IMR-90 (cell line): ENCODE data around the gene RHEX. TPM values are rescaled to one million over a fixed set of nuclear protein-coding genes. Genes with fewer than 3 reads are reported as not detected.

Source experiments
- ATAC-seq: fragments of 200-7000 bp; cut with Tn5 transposase; 2 replicates; pipeline ENCODE4 v1.9.1; 2020; ENCODE audit warnings: low read depth, mild to moderate bottlenecking, moderate library complexity
- BruUV-seq: library from RNA; stranded (reverse); fragments of 400-500 nt; replicated peaks from 2 replicates; lab custom pipeline; 2021; lab: Mats Ljungman, UMichigan
- CTCF ChIA-PET: fragments of 300-600 bp; formaldehyde crosslinking; extraction: SDS; loops from one replicate; lab custom pipeline; 2021; ENCODE audit warnings: antibody characterized with exemption; lab: Yijun Ruan, JAX
- POLR2A ChIA-PET: fragments of 300-600 bp; sonication (Branson Sonifier 250); formaldehyde crosslinking; loops from one replicate; lab custom pipeline; 2022; ENCODE audit warnings: antibody characterized with exemption; ENCODE audit not compliant: unreplicated experiment; lab: Charles Lee
- DNase-seq: peaks from one replicate; pipeline ENCODE4 v3.0.0; 2013
- H2AFZ ChIP-seq: replicated peaks from 2 replicates; pipeline ENCODE3; 2013; ENCODE audit warnings: low read length, mild to moderate bottlenecking; ENCODE audit not compliant: poor library complexity
- H2AK5ac ChIP-seq: 2 replicates; pipeline ENCODE4 v1.6.1; 2013; ENCODE audit warnings: low read depth, low read length, inconsistent platforms
- H2AK9ac ChIP-seq: replicated peaks from 2 replicates; pipeline ENCODE3; 2013; ENCODE audit warnings: mild to moderate bottlenecking, low read depth, low read length, moderate library complexity; ENCODE audit not compliant: poor library complexity
- H2BK120ac ChIP-seq: 2 replicates; pipeline ENCODE4 v1.6.1; 2013; ENCODE audit warnings: low read depth, low read length, inconsistent platforms
- H2BK15ac ChIP-seq: 3 replicates; pipeline ENCODE4 v1.6.1; 2013; ENCODE audit warnings: low read depth, low read length, inconsistent platforms
- H2BK20ac ChIP-seq: 2 replicates; pipeline ENCODE4 v1.6.1; 2013; ENCODE audit warnings: low read depth, mild to moderate bottlenecking, inconsistent platforms, low read length, moderate library complexity
- H2BK5ac ChIP-seq: 2 replicates; pipeline ENCODE4 v1.6.1; 2013; ENCODE audit warnings: mild to moderate bottlenecking, low read depth, low read length, inconsistent platforms; ENCODE audit not compliant: poor library complexity, severe bottlenecking
- H3K14ac ChIP-seq: replicated peaks from 2 replicates; pipeline ENCODE4 v1.6.1; 2013; ENCODE audit warnings: low read depth, low read length, inconsistent platforms
- H3K18ac ChIP-seq: 2 replicates; pipeline ENCODE4 v1.6.1; 2013; ENCODE audit warnings: low read depth, low read length, control low read depth
- H3K23ac ChIP-seq: 2 replicates; pipeline ENCODE4 v1.6.1; 2013; ENCODE audit warnings: low read depth, low read length, inconsistent platforms
- H3K27ac ChIP-seq: 2 replicates; pipeline ENCODE4 v1.5.1; 2013; ENCODE audit warnings: mild to moderate bottlenecking, control low read depth, low read length; ENCODE audit not compliant: insufficient read depth
- H3K27me3 ChIP-seq: 2 replicates; pipeline ENCODE4 v1.6.1; 2013; ENCODE audit warnings: low read length; ENCODE audit not compliant: control insufficient read depth, insufficient read depth
- H3K36me3 ChIP-seq: 2 replicates; pipeline ENCODE4 v1.6.1; 2013; ENCODE audit warnings: low read length, mixed read lengths; ENCODE audit not compliant: control insufficient read depth, insufficient read depth
- H3K4ac ChIP-seq: 2 replicates; pipeline ENCODE4 v1.6.1; 2013; ENCODE audit warnings: low read depth, low read length, inconsistent platforms
- H3K4me1 ChIP-seq: 2 replicates; pipeline ENCODE4 v1.6.1; 2013; ENCODE audit warnings: low read length, mixed read lengths; ENCODE audit not compliant: control insufficient read depth, insufficient read depth
- H3K4me2 ChIP-seq: 2 replicates; pipeline ENCODE4 v1.6.1; 2013; ENCODE audit warnings: low read depth, mild to moderate bottlenecking, control low read depth, low read length, moderate library complexity
- H3K4me3 ChIP-seq: 2 replicates; pipeline ENCODE4 v1.5.1; 2013; ENCODE audit warnings: low read depth, mild to moderate bottlenecking, control low read depth, low read length, moderate library complexity; ENCODE audit not compliant: insufficient read depth
- H3K56ac ChIP-seq: 2 replicates; pipeline ENCODE4 v1.6.1; 2013; ENCODE audit warnings: low read length, inconsistent platforms; ENCODE audit not compliant: insufficient read depth; ENCODE audit errors: extremely low read depth
- H3K79me1 ChIP-seq, 2 experiments: 2 replicates each; pipeline ENCODE4 v1.6.1; 2013; ENCODE audit warnings: low read length in 2 of 2, inconsistent platforms in 1 of 2, low read depth in 1 of 2
- H3K9ac ChIP-seq: 2 replicates; pipeline ENCODE4 v1.6.1; 2013; ENCODE audit warnings: low read depth, low read length, control low read depth
- H3K9me1 ChIP-seq: 2 replicates; pipeline ENCODE4 v1.6.1; 2013; ENCODE audit warnings: low read length, inconsistent platforms; ENCODE audit not compliant: insufficient read depth
- H3K9me3 ChIP-seq: 2 replicates; pipeline ENCODE4 v1.6.1; 2013; ENCODE audit warnings: low read length; ENCODE audit not compliant: control insufficient read depth, insufficient read depth
- H4K20me1 ChIP-seq: 2 replicates; pipeline ENCODE4 v1.6.1; 2013; ENCODE audit warnings: low read length, inconsistent platforms; ENCODE audit not compliant: insufficient read depth
- H4K5ac ChIP-seq: 2 replicates; pipeline ENCODE4 v1.6.1; 2013; ENCODE audit warnings: mild to moderate bottlenecking, low read depth, low read length, control low read depth
- H4K8ac ChIP-seq, 2 experiments: 2 replicates each; pipeline ENCODE4 v1.6.1; 2013; ENCODE audit warnings: low read depth in 2 of 2, low read length in 2 of 2, control low read depth in 1 of 2, inconsistent platforms in 1 of 2
- H4K91ac ChIP-seq: 2 replicates; pipeline ENCODE4 v1.6.1; 2013; ENCODE audit warnings: low read depth, low read length, inconsistent platforms; ENCODE audit not compliant: insufficient read depth
- BHLHE40 ChIP-seq: fragments of 150-350 bp; IDR thresholded peaks from 2 replicates; pipeline ENCODE4 v1.6.1; 2016; ENCODE audit warnings: mild to moderate bottlenecking, low read depth, low read length
- CEBPB ChIP-seq: IDR thresholded peaks from 2 replicates; pipeline ENCODE4 v1.6.1; 2012; ENCODE audit warnings: low read depth, low read length, improper control_type of control experiment
- FOS ChIP-seq: fragments of 150-350 bp; IDR thresholded peaks from 2 replicates; pipeline ENCODE4 v1.6.1; 2016; ENCODE audit warnings: low read depth, low read length
- MAFK ChIP-seq: IDR thresholded peaks from 2 replicates; pipeline ENCODE4 v1.6.1; 2012; ENCODE audit warnings: low read depth, low read length, improper control_type of control experiment
- MAZ ChIP-seq: IDR thresholded peaks from 2 replicates; pipeline ENCODE4 v1.6.1; 2012; ENCODE audit warnings: low read depth, mild to moderate bottlenecking, low read length, improper control_type of control experiment, moderate library complexity, borderline replicate concordance
- MXI1 ChIP-seq: IDR thresholded peaks from 2 replicates; pipeline ENCODE4 v1.6.1; 2012; ENCODE audit warnings: low read depth, mild to moderate bottlenecking, low read length, moderate library complexity, borderline replicate concordance
- NFE2L2 ChIP-seq: fragments of 150-350 bp; IDR thresholded peaks from 2 replicates; pipeline ENCODE4 v1.6.1; 2016; ENCODE audit warnings: low read depth, mild to moderate bottlenecking, low read length
- POLR2A ChIP-seq: IDR thresholded peaks from 2 replicates; pipeline ENCODE4 v1.6.1; 2012; ENCODE audit warnings: mild to moderate bottlenecking, low read depth, low read length
- RAD21 ChIP-seq: IDR thresholded peaks from 2 replicates; pipeline ENCODE4 v1.6.1; 2012; ENCODE audit warnings: low read length, improper control_type of control experiment
- RCOR1 ChIP-seq: IDR thresholded peaks from 2 replicates; pipeline ENCODE4 v1.6.1; 2012; ENCODE audit warnings: mild to moderate bottlenecking, low read length, improper control_type of control experiment; ENCODE audit not compliant: insufficient replicate concordance
- SMC3 ChIP-seq: fragments of 150-350 bp; IDR thresholded peaks from 2 replicates; pipeline ENCODE4 v1.6.1; 2016; ENCODE audit warnings: low read depth, mild to moderate bottlenecking, antibody characterized with exemption, low read length, moderate library complexity
- WGBS, 2 experiments: methylation state at CpG; one replicate each; pipeline versions ENCODE4 v1.1.5 to v1.1.7; 2013; ENCODE audit warnings: missing lambda C conversion rate in 2 of 2; ENCODE audit not compliant: insufficient read length in 1 of 2; ENCODE audit errors: extremely low coverage in 2 of 2; 5-methylcytosine and 5-hydroxymethylcytosine counted together
- dilution Hi-C: fragments of 300-500 bp; cut with HindIII; formaldehyde crosslinking; loops from one replicate; pipeline ENCODE4 v1.14.3; 2018; ENCODE audit warnings: low sequenced_read_pairs; ENCODE audit not compliant: unreplicated experiment
- in situ Hi-C: fragments of 300-500 bp; cut with MboI; formaldehyde crosslinking; loops from 3 replicates; pipeline ENCODE4 v1.14.3; 2019; ENCODE audit warnings: low sequenced_read_pairs, inconsistent platforms, mixed read lengths
- intact Hi-C: fragments of 100-400 bp; cut with micrococcal nuclease; formaldehyde crosslinking; loops from 2 replicates; pipeline ENCODE4 v1.10.0; 2022
- polyA plus RNA-seq, 3 experiments: library from polyadenylated mRNA; depleted of rRNA; stranded (reverse); fragments of >200 nt; gene quantifications; 2 replicates each; pipeline ENCODE4 v1.2.3, GENCODE V29; 2012; ENCODE audit warnings: low replicate concordance in 1 of 3
- total RNA-seq: library from RNA; depleted of rRNA; stranded (reverse); fragments of >200 nt; gene quantifications from 2 replicates; pipeline ENCODE4 v1.2.3, GENCODE V29; 2012
- TF ChIP-seq, protein P1 (sequence below): conservative IDR thresholded peaks from 2 replicates; pipeline ENCODE4 v1.5.1; 2012; ENCODE audit warnings: mild to moderate bottlenecking, low read depth, low read length, improper control_type of control experiment
- TF ChIP-seq, protein P2 (sequence below): fragments of 150-350 bp; IDR thresholded peaks from 2 replicates; pipeline ENCODE4 v1.6.1; 2017; ENCODE audit warnings: mild to moderate bottlenecking, antibody characterized with exemption, low read length, low read depth

The RHEX gene
- total and polyA plus RNA-seq, 2 of the 4 experiments (the other 2 are of a cell fraction) = not detected

DNA sequence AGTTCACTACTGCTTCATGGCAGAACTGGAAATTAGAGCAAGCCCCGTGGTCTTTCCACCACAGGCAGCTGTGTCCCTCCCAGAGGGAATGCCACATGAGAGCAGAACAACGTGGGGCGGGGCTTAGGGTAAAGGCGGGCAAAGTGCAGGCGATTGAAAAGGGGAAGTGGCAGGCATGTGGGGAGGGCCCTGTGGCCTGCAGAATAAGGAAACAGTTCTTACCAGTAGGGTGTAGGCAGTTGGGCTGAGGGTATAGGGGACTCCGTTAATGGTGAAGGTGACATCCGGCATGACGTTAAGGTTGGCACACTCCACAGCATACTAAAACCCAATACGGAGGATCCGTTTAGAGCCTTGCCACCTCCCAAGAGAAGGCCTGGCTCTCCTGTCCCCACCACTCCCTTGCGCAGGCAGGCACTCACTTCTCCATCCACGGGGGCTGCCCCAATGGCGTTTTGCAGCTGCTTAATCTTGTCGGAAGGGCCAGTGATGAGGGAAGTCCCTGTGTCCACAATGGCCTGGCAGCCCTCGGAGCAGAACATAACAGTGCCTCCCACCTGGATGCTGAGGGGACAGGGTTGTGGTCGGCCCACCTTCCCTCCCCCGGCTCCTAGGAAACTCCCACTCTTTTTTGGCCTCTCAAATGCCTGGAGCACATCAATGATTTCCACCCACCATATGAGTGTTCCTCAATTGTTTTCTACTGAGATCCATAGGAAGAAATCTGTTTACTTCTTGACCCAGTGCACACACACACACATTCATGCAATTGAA is 40.7 kb upstream of the RHEX start:
- no peaks in the 10 kb centered on the region; the same call in 1 of the 2 replicates for H3K9me3 ChIP-seq
- no peak overlapping the region for H2BK15ac ChIP-seq
- H2AK9ac ChIP-seq = no peak overlapping the region
- H3K4me2 ChIP-seq = no peak overlapping the region
- no peaks in the 10 kb centered on the region for H3K4me1 ChIP-seq
- no peak overlapping the region for H3K23ac ChIP-seq
- peak overlapping the region; percentile 34 for H2AFZ ChIP-seq
- H3K4me3 ChIP-seq = no peak overlapping the region
- H4K5ac ChIP-seq = no peak overlapping the region
- intact Hi-C loops = no loop called here
- H3K14ac ChIP-seq = no peak overlapping the region
- H4K20me1 ChIP-seq = no peaks in the 10 kb centered on the region
- in situ Hi-C loops = no loop called here
- H2BK5ac ChIP-seq = no peak overlapping the region
- no peak overlapping the region for H3K9ac ChIP-seq
- H3K79me1 ChIP-seq = no peaks in the 10 kb centered on the region
- H3K56ac ChIP-seq = no peak overlapping the region
- TF ChIP-seq NFE2L2 (no peak), MXI1 (no peak), FOS (no peak), MAZ (no peak), BHLHE40 (no peak), MAFK (no peak), SMC3 (no peak), RCOR1 (no peak), CEBPB (no peak), POLR2A (no peak), RAD21 (no peak)
- TF ChIP-seq, protein P1, sequence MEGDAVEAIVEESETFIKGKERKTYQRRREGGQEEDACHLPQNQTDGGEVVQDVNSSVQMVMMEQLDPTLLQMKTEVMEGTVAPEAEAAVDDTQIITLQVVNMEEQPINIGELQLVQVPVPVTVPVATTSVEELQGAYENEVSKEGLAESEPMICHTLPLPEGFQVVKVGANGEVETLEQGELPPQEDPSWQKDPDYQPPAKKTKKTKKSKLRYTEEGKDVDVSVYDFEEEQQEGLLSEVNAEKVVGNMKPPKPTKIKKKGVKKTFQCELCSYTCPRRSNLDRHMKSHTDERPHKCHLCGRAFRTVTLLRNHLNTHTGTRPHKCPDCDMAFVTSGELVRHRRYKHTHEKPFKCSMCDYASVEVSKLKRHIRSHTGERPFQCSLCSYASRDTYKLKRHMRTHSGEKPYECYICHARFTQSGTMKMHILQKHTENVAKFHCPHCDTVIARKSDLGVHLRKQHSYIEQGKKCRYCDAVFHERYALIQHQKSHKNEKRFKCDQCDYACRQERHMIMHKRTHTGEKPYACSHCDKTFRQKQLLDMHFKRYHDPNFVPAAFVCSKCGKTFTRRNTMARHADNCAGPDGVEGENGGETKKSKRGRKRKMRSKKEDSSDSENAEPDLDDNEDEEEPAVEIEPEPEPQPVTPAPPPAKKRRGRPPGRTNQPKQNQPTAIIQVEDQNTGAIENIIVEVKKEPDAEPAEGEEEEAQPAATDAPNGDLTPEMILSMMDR = no peak
- TF ChIP-seq, protein P2, sequence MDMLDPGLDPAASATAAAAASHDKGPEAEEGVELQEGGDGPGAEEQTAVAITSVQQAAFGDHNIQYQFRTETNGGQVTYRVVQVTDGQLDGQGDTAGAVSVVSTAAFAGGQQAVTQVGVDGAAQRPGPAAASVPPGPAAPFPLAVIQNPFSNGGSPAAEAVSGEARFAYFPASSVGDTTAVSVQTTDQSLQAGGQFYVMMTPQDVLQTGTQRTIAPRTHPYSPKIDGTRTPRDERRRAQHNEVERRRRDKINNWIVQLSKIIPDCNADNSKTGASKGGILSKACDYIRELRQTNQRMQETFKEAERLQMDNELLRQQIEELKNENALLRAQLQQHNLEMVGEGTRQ = no peak
- no peak overlapping the region for H2BK120ac ChIP-seq
- no CpG with 5 or more reads among the region's 17 CpGs for WGBS, 2 experiments
- no peak overlapping the region for H4K8ac ChIP-seq
- dilution Hi-C loops = no loop called here
- H4K91ac ChIP-seq = no peak overlapping the region
- H3K18ac ChIP-seq = no peak overlapping the region
- POLR2A ChIA-PET = no interaction called here
- BruUV-seq = no TSS peak
- H3K27ac ChIP-seq = no peak overlapping the region
- DNase-seq = no peak
- H3K27me3 ChIP-seq = peaks cover 39% of the 10 kb centered on the region
- no peak overlapping the region for H2BK20ac ChIP-seq
- no peaks in the 10 kb centered on the region for H3K9me1 ChIP-seq
- CTCF ChIA-PET = no interaction called here
- H3K36me3 ChIP-seq = no peaks in the 10 kb centered on the region
- ATAC-seq = no peak
- no peak overlapping the region for H3K4ac ChIP-seq
- no peak overlapping the region for H2AK5ac ChIP-seq
